Upper lobe of left lung (tissue), 4 donors: ENCODE data around the gene POLR2I.

Experiments used
- EP300 ChIP-seq, 4 donors: sonication (generic); formaldehyde crosslinking; IDR thresholded peaks; one replicate each; pipeline ENCODE4 v1.5.1; 2017; ENCODE audit warnings: antibody characterized with exemption in 4 of 4, control low read depth in 2 of 4
- POLR2A ChIP-seq, 4 donors: fragments of 450-650 bp; IDR thresholded peaks; one replicate each; pipeline ENCODE4 v1.5.1; 2016 to 2017; ENCODE audit warnings: antibody characterized with exemption in 4 of 4, mild to moderate bottlenecking in 2 of 4
- POLR2AphosphoS5 ChIP-seq, 2 donors: sonication (generic); formaldehyde crosslinking; IDR thresholded peaks; one replicate each; pipeline ENCODE4 v1.5.1; 2017; ENCODE audit warnings: antibody characterized with exemption in 2 of 2
- TF ChIP-seq, protein P1 (sequence below), 6 experiments: fragments of 450-650 bp in 4 of 6; fragments of 200-600 bp in 2 of 6; sonication (generic) in 2 of 6; IDR thresholded peaks; one replicate each; pipeline ENCODE4 v1.5.1; 2016 to 2019; ENCODE audit warnings: antibody characterized with exemption in 6 of 6

DNA sequence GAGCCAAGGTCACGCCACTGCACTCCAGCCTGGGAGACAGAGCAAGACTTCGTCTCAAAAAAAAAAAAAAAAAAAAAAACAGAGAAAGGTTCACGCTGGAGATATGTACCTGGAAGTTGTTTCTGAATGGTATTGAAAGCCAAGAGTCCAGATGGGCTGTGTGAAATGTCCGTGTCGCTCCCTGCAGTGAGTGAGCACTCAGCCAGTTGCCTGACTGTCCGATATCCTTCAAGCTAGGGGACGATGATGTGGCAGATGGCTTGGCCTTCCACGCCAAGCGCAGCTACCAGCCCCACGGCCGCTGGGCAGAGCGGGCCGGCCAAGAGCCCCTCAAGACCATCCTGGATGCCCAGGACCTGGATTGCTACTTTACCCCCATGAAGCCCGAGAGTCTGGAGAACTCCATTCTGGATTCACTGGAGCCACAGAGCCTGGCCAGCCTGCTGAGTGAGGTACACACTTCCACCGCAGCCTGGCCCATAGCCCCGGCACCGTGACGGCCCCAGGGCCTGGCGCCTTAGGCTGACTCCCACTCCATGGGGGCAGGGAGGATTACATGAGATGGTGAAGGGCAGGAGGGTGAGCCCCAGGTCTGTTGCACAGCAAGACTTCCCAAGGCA is 15.4 kb downstream of the POLR2I start:
- TF ChIP-seq EP300 (IDR thresholded peaks at IDR 0.05): no peak
- TF ChIP-seq, protein P1, sequence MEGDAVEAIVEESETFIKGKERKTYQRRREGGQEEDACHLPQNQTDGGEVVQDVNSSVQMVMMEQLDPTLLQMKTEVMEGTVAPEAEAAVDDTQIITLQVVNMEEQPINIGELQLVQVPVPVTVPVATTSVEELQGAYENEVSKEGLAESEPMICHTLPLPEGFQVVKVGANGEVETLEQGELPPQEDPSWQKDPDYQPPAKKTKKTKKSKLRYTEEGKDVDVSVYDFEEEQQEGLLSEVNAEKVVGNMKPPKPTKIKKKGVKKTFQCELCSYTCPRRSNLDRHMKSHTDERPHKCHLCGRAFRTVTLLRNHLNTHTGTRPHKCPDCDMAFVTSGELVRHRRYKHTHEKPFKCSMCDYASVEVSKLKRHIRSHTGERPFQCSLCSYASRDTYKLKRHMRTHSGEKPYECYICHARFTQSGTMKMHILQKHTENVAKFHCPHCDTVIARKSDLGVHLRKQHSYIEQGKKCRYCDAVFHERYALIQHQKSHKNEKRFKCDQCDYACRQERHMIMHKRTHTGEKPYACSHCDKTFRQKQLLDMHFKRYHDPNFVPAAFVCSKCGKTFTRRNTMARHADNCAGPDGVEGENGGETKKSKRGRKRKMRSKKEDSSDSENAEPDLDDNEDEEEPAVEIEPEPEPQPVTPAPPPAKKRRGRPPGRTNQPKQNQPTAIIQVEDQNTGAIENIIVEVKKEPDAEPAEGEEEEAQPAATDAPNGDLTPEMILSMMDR (IDR thresholded peaks at IDR 0.05): no peak
- TF ChIP-seq POLR2A (IDR thresholded peaks at IDR 0.05): no peak
- no peak for TF ChIP-seq POLR2AphosphoS5 (IDR thresholded peaks at IDR 0.05)
